Endometrial microvascular endothelial cells (primary cell): ENCODE measurements around the gene VASP. TPM values are rescaled to one million over a fixed set of nuclear protein-coding genes. Genes with fewer than 3 reads are reported as not detected.

Experiments
- in situ Hi-C: cut with HindIII; loops from 2 replicates; pipeline ENCODE4 v1.10.0; 2017; ENCODE audit warnings: low sequenced_read_pairs, low pct_unique_long_range_greater_than_20kb; ENCODE audit errors: inconsistent ontology term
- total RNA-seq: library from RNA; depleted of rRNA; stranded (reverse); fragments of >200 nt; gene quantifications from one replicate; pipeline ENCODE4 v1.2.3, GENCODE V29; 2015; ENCODE audit errors: inconsistent ontology term

VASP gene
- total RNA-seq, 1 donor from 2014 or later = 373 TPM

DNA sequence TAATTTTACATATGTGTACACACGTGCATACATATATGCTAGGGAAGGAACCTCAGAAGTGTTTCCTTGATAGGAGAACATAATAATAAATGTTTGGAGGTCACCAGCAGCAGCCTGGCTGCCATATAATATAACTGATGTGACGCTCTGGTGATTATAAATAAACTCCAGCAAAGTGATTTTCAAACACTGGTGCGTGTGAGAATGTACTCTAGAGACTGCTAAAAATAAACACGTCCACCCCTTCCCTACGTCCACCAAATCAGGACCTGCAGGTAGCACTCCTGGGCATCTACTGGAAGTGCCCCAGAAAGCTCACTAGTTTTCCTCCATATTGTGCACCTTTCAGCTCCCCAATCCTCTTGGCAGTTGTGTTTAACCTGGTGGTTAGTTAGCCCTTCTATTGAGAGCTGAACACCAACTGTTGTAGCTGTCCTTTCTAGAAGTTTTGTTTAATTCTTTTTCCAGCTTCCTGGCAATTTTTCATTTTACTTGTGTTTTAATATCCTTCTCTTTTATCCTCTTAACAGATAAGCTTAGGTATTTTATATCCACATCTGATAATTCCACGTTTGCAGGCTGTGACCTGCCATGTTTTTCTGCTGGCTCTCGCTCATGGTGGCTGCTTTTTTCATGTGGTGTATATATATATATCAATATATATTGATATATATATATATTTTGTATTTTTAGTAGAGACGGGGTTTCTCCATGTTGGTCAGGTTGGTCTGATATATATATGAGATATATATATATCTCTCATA, 64.4 kb downstream of the VASP start:
- in situ Hi-C loops = no loop called here

DNA sequence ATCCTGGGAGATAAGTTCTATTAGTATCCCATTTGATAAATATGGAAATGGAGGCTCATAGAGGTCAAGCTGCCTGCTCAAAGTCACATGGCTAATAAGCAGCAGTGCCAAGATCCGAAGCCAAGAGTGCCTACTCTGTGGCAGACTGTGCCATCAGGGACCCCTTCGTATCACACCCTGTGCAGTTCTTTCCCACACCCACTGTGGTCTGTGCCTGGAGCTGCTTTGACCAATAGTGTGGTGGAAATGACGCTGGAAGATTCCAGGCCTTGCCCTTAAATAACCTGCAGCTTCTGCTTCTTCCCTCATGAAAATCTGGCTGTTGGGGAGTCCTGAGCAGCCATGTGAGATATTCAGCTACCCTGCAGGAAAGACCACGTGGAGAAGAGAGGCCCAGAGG, 67.2 kb downstream of the VASP start:
- in situ Hi-C loops = no loop called here

DNA sequence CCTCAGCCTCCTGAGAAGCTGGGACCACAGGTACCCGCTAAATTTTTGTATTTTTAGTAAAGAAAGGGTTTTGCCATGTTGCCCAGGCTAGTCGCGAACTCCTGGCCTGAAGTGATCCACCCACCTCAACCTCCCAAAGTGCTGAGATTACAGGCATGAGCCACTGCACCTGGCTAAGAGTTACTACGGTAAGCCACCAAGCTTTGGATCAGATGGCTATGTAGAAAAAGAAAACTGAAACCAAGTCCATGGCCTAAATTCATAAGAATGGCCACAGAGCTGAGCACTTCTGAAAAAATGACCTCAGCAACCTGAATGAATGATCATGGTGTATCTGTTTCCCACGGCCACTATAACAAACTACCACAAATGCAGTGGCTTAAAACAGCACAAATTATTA, 67.9 kb downstream of the VASP start:
- in situ Hi-C loops = no loop called here

Other genes starting within 250 kb of the VASP start
- gene CKM, start 184.6 kb upstream of the VASP start, total RNA-seq = not detected
- not detected for gene KLC3, start 166.7 kb upstream of the VASP start, total RNA-seq
- 73.3 TPM for gene ERCC2, start 136.9 kb upstream of the VASP start, total RNA-seq
- gene PPP1R13L, start 102.4 kb upstream of the VASP start, total RNA-seq = 28.9 TPM
- 13.8 TPM for gene POLR1G, start 100.8 kb upstream of the VASP start, total RNA-seq
- gene ERCC1, start 83.6 kb upstream of the VASP start, total RNA-seq = 109 TPM
- 0.84 TPM for gene FOSB, start 39.5 kb upstream of the VASP start, total RNA-seq
- gene RTN2, start 10.4 kb upstream of the VASP start, total RNA-seq = 13.0 TPM
- gene PPM1N, start 9.0 kb upstream of the VASP start, total RNA-seq = 3.5 TPM
- 10.6 TPM for gene OPA3, start 77.3 kb downstream of the VASP start, total RNA-seq
- 42.0 TPM for gene GPR4, start 94.7 kb downstream of the VASP start, total RNA-seq
- gene EML2, start 131.9 kb downstream of the VASP start, total RNA-seq = 24.0 TPM
- gene GIPR, start 160.7 kb downstream of the VASP start, total RNA-seq = not detected
- 239 TPM for gene SNRPD2, start 184.5 kb downstream of the VASP start, total RNA-seq
- 21.3 TPM for gene QPCTL, start 185.2 kb downstream of the VASP start, total RNA-seq
- 10.7 TPM for gene FBXO46, start 223.4 kb downstream of the VASP start, total RNA-seq
- not detected for gene MEIOSIN, start 226.0 kb downstream of the VASP start, total RNA-seq